Stimulated activated CD8-positive, alpha-beta memory T cell treated with anti-CD3 and anti-CD28 coated beads, Interleukin-7, amount 100 ng/mL, for 24 hours (primary cell): ENCODE measurements around the gene LIPN.
"Not testable (repeated sequence)": the region's sequence is repeated elsewhere in the genome, so short reads cannot be mapped to it uniquely, and the experiment has no call there.

Source experiments
- DNase-seq: peaks from one replicate; pipeline ENCODE4 v3.0.0-alpha.2; 2020; ENCODE audit warnings: low read depth

The LIPN gene, protein sequence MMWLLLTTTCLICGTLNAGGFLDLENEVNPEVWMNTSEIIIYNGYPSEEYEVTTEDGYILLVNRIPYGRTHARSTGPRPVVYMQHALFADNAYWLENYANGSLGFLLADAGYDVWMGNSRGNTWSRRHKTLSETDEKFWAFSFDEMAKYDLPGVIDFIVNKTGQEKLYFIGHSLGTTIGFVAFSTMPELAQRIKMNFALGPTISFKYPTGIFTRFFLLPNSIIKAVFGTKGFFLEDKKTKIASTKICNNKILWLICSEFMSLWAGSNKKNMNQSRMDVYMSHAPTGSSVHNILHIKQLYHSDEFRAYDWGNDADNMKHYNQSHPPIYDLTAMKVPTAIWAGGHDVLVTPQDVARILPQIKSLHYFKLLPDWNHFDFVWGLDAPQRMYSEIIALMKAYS

DNA sequence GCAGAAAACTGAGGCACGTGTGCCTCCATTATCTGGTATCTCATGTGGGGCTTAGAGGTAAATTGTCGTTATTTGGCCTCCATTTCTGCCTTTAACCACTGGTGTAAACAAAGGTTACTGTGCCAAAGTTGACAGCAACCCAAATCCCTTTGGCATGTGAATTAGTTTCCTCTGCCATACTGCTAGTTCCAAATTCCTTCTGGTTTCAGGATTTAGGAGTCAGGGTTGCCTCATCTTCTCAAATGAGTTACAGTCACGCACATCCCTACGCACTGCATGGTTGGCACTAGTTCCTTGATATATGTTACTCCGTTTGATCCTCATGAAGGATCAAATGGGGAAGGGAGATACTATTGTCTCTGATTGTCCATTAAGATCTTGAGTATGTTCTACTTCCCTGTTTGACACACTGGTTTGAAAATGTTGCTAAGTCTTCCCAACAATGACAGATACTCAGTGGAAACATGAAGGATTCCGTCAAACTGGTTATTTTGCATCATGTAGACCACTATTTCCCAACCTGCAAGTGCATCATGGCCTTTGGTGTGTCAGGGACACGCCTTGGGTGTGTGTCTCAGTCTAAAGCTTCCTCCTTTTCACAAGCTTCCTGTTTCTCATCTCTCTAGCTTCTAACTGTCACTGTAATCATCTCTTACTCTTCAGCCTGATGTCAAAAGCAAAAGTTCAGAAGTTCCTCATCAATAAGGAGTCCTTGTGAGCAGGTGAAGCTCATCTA is at the start of gene LIPN:
LIPN (plus strand) TSS at position 655 of the 736 bp plus-strand sequence. CDS start 1,386 bp downstream, outside the sequence.
- DNase-seq = no peak

GRCh38 chr10:88715517-88715916 is 44.3 kb upstream of the LIPN start:
- no peak for DNase-seq

GRCh38 chr10:88721392-88721791 is 38.4 kb upstream of the LIPN start:
- DNase-seq = no peak

- DNase-seq = no peak
These were observed 34.0 kb upstream of the LIPN start for GRCh38 chr10:88725798-88726197.

- peak; percentile 9 for DNase-seq
These were observed 31.6 kb upstream of the LIPN start for GRCh38 chr10:88728107-88728763.

DNA sequence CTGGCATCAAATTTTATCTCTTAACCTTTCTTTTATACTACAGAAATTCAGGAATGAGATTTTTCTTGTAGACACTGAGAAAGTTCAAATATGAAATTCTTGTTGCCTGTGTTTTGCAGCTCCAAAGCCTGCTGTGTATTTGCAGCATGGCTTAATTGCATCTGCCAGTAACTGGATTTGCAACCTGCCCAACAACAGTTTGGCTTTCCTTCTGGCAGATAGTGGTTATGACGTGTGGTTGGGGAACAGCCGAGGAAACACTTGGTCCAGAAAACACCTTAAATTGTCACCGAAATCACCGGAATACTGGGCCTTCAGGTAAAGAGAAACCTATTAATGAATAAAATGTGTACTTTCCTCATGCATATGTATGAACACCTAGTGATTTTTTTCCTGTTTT is 29.0 kb upstream of the LIPN start:
- DNase-seq = no peak

GRCh38 chr10:88731296-88731695 is 28.5 kb upstream of the LIPN start:
- no peak for DNase-seq

DNA sequence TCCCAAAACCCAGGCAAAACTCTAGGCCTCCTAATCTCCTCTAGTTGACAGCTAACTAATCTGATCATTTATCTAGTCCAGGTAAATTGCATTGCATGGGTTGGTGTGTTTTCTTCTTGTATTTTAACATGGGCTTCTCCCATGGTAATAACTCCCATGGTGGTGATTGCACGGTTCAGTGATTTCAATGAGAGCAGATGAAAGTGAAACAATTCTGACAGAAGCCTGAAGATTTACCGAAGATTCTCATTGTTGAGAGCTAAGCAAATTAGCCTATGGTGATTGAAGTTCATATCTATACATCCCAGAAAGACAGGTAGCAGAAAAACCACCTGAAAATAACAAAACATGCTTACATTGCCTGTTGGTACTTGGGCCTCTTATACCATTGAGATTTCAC is 26.6 kb upstream of the LIPN start:
- no peak for DNase-seq

GRCh38 chr10:88735661-88736060 is 24.2 kb upstream of the LIPN start:
- no peak for DNase-seq

- not testable (repeated sequence) for DNase-seq
These were observed 17.9 kb upstream of the LIPN start for GRCh38 chr10:88741921-88742320.

GRCh38 chr10:88742448-88742847 is 17.4 kb upstream of the LIPN start:
- DNase-seq = no peak

- DNase-seq = no peak
These were observed 15.8 kb upstream of the LIPN start for GRCh38 chr10:88744002-88744401.

DNA sequence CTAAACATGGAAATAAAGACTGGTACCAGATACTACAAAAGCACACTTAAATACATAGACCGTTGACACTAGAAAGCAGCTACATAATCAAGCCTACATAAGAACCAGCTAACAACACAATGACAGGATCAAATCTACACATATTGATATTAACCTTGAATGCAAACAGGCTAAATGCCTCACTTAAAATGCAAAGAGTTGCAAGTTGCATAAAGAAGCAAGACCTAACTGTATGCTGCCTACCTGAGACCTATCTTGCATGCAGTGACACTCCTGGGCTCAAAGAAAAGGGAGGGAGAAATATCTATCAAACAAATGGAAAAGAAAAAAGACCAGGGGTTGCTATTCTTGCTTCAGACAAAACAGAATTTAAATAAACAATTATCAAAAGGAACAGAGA is 14.2 kb upstream of the LIPN start:
- DNase-seq = no peak

GRCh38 chr10:88754287-88754686 is 5.5 kb upstream of the LIPN start:
- DNase-seq = no peak

- DNase-seq = no peak
These were observed 4.1 kb upstream of the LIPN start for GRCh38 chr10:88755753-88756152.

- DNase-seq = no peak
These were observed 3.2 kb upstream of the LIPN start for GRCh38 chr10:88756660-88757059.

GRCh38 chr10:88762906-88763305 is 3.1 kb downstream of the LIPN start:
- no peak for DNase-seq

DNA sequence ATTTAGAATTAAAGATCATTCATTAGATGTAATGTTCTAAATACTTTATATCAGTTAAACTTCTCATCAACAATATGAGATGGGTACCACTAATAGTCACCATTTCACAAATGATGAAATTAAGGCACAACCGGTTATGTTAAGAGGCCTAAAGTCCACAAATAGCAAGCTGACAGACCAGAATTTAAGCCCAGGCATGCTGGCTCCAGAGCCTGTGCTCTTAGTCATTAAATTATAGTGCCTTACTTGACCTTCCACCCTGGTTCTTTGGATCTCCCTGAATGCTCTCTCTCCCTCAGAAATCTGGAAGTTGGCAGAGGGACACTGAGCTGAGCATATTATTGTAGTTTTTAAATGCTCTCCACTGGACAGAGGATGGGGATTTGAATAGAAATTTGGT is 3.6 kb downstream of the LIPN start:
- DNase-seq = no peak

DNA sequence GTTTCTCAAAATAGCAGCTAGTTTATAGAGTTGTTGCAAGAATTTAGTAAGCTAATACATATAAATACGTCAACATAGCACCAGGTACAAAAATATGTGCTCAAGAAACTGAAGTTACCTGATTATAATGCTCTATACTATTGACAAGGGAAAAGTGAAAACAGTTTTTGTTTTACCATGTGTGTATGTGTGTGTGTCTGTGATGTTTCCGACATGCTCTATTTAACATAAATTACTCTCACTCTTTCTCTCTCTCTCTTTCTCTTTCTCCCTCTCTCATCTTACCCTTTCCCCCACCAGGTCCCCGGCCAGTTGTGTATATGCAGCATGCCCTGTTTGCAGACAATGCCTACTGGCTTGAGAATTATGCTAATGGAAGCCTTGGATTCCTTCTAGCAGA is 4.3 kb downstream of the LIPN start:
- no peak for DNase-seq

DNA sequence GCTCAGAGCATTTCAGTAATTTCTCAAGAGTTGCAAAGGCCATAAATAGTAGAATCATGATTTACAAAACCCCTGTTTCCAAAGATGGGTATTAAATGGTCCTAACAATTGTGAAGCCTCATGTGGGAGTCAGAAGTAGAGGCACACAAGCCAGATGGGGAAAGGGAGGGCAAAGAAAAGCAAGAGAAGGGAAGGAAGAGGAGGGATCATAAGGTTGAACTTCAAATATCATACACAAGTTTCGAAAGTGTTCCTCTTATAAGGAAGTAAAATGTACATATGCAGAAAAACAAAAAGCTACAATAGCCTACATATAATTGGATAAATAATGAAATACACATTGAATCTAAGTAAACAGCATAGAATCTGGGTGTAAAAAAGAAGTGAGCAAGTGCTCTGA is 6.0 kb downstream of the LIPN start:
- DNase-seq = no peak

- no peak for DNase-seq
These were observed 9.6 kb downstream of the LIPN start for GRCh38 chr10:88769384-88769783.

DNA sequence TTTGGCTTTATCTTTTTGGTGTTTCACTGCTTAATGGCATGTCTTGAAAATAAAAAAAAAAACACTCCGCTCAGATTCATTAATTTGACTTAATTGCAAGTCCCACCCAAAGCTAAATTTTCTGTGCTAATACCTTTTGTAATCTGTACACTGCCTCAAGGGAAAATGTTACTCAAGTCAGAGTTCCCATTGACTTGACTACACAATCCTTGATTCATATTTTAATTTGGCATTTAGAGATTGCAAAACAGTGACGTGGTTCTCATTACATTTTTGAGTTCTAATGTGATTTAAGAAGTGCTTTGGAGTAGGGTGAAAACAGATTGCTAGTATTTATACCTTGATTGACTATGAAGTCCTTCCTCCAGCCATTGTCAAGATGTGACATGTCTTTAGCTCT is 21.4 kb downstream of the LIPN start:
- DNase-seq = no peak

GRCh38 chr10:88782222-88782621 is 22.4 kb downstream of the LIPN start:
- DNase-seq = no peak
